ENCODE measurements around the gene CDC20B. TPM values are rescaled to one million over a fixed set of nuclear protein-coding genes. Genes with fewer than 3 reads are reported as not detected.
"Not testable (repeated sequence)": the region's sequence is repeated elsewhere in the genome, so short reads cannot be mapped to it uniquely, and the experiment has no call there.

The CDC20B gene
- total RNA-seq, 1 experiment from 2014 or later = not detected

- no peak for DNase-seq (ENCODE audit: low read depth)
Observed at GRCh38 chr5:55104036-55104772, 68.8 kb downstream of the CDC20B start.

- DNase-seq (ENCODE audit: low read depth) = no peak
Observed at GRCh38 chr5:55102348-55102747, 70.6 kb downstream of the CDC20B start, which contains the start of gene GZMA. Gene GZMA, plus strand, starts transcription at chr5:55102646. Its CDS starts 37 bp downstream, at chr5:55102683.

DNA sequence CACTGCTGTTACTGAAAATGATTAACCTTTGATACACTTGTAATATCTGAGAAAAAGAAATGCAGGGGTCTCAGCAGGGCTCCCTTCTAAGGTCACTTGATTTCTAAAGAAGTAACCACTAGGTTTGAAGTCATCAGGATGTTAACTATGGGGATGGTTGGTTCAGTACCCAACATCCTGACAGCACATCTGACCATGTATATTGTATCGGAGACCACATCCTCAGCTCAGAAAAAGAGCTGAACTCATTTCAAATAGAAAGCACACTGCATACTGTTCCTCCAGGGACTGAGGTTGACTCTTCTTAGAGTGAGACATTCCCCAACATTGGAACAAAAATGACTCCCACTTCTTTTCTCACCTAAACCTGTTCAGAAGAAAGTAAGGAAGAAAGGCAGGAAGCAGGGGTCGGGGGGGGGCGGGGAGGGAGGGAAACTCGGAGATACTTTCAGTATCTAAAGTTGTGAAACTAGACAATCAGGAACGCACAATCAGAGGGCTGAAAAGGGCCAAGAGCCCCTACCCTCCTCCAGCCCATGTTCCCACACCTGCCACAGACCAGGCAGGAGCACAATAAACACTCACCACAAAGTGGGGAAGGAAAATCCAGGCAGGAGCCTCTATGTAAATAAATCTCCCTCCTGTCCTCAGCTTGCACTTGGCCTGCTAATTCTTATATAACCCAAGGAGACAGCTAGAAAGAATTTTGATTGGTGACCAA is 71.3 kb downstream of the CDC20B start:
- DNase-seq (ENCODE audit: low read depth) = no peak

DNA sequence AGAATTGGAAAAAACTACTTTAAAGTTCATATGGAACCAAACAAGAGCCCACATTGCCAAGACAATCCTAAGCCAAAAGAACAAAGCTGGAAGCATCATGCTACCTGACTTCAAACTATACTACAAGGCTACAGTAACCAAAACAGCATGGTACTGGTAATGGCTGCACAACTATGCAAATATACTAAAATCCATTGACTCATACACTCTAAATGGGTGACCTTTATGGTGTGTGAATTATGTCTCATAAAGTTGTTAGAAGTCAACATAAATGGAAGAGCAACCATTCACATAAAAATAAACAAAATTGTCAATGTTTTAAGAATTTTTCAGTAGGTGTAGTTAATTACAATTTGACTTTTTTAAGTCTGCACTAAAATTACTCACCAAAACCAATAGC is 71.8 kb downstream of the CDC20B start:
- DNase-seq (ENCODE audit: low read depth) = not testable (repeated sequence)

GRCh38 chr5:55096861-55097260 is 76.1 kb downstream of the CDC20B start:
- DNase-seq (ENCODE audit: low read depth) = no peak

DNA sequence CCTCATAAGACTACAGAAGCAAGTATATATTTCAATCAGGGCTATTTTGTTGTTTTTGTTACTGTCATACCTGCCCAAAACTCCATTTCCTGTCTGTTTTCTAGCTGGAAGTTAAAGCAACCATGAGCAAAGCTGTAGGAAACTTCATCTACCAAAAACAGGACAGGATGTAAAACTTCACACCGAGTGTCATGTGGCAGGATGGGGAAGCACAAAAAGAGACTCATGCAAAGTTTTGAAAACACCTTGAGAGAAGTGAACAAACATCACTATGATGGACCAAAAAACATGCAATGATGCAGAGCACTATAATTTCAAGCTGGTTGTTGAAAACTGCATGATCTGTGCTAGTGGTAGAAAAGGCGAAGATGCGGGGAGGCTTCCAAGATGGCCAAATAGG is 76.8 kb downstream of the CDC20B start:
- DNase-seq (ENCODE audit: low read depth) = no peak

- DNase-seq (ENCODE audit: low read depth) = not testable (repeated sequence)
Observed at GRCh38 chr5:55091011-55091410, 82.0 kb downstream of the CDC20B start.

GRCh38 chr5:55089301-55089700 is 83.7 kb downstream of the CDC20B start:
- DNase-seq (ENCODE audit: low read depth) = not testable (repeated sequence)

GRCh38 chr5:55081541-55081940 is 91.4 kb downstream of the CDC20B start:
- DNase-seq (ENCODE audit: low read depth) = no peak

DNA sequence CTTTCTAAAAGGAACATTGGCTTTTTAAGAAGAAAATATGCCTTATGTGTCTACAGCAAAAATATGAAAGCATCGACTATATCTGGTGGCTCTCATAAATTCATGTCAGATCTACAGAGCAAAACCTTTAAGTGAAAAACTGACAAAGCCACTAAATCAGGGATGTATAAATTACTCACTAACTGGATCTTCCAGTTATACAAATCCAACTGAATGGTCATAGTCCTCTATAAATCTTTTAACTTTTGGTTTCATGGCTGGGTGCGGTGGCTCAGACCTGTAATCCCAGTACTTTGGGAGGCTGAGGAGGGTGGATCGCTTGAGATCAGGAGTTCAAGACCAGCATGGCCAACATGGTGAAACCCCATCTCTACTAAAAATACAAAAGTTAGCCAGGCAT is 99.8 kb downstream of the CDC20B start:
- no peak for DNase-seq (ENCODE audit: low read depth)

- no peak for DNase-seq (ENCODE audit: low read depth)
Observed at GRCh38 chr5:55072666-55073065, 100.3 kb downstream of the CDC20B start.

GRCh38 chr5:55071413-55071812 is 101.6 kb downstream of the CDC20B start:
- no peak for DNase-seq (ENCODE audit: low read depth)

GRCh38 chr5:55070968-55071367 is 102.0 kb downstream of the CDC20B start:
- DNase-seq (ENCODE audit: low read depth) = no peak

DNA sequence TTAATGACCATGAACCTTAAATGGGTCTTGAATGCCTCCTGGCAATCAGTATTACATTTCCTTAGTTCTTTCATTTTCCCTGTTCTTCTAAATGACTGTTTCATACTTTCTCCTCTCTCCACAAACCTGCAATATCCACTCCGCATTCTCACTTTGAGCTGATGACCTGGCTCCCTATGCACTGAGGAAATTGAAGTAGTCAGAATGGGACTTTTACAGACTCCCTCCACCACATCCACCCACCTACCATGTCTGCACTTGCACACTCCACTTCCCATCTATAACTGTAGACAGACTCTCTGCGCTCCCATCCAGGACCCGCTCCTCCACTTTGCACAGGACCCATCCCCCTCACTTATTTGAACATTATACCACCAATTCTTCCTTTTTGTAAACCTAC is 106.7 kb downstream of the CDC20B start:
- no peak for DNase-seq (ENCODE audit: low read depth)

DNA sequence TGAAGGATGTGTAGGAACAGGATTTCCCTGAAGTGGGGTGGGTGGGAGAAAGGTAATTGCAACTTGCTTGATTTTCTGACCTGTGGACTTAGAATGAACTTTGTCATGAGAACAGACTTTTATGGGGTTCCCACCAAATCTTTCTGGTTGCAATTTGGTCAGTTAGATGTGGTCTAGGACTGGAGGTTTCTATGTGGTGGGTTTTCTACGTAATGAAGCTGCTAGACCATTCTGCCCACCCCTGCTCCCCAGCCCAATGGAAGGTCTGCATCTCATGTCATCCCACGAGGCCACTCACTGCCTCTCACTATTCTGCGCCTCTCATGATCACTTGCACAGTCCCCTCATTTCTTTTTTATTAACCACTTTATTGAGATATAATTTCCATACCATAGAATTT is 108.5 kb downstream of the CDC20B start:
- DNase-seq (ENCODE audit: low read depth) = no peak

DNA sequence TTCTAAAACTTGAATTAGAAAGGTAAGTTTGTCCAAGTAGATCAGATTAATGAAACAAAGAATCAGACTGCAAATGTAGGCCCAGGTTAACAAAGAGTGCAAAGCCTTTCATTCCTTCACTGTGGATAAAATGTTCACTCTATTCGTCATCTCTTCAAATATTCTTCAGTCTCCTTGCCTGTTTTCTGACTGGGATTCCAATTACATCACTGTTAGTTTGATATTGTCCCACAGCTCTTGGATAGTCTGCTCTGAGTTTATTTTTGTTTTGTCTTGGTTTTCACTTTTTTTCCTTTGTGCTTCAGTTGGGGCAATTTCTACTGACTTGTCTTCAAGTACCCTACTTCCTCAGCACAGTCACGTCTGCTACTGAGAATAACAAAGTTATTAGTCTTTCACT is 109.1 kb downstream of the CDC20B start:
- DNase-seq (ENCODE audit: low read depth) = no peak

DNA sequence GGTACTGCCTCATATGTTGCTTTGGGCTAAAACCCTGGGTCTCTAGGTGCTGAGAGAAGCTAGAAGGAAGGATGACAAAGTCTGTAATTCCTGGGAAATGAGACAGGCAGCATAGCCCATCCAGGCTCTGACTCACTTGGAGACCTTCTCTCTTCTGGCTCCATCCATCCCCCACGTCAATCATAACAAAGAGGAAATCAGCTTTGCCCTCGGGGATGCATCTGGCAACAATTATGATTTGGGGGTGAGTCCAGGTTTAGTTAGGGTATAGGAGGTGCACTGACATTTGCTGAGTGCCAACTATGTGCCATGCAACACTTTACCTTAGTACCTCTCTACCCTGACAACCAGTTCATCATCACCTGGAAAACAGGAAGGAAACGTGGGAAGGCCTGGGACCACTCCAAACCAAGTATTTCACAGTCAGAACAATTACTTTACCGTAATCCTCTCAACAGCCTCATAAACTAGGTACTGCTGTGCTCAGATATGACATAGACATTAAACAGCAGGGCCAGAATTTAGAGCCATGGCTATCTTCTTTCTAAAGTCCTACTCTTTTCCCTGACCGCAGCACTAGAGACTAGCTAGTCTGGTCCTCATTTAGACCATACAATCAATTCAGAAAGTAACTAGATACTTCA is 109.6 kb downstream of the CDC20B start:
- DNase-seq (ENCODE audit: low read depth) = peak; percentile 10

Other genes starting within 250 kb of the CDC20B start
- 0.12 TPM in 1 of 2 replicates, not detected in the other for gene ESM1, start 187.6 kb downstream of the CDC20B start, total RNA-seq (2014; rRNA removed; shearing (Covaris generic))
- gene GZMK, start 148.9 kb downstream of the CDC20B start, total RNA-seq (2014; rRNA removed; shearing (Covaris generic)) = not detected in 2 replicates
- not detected in 2 replicates for gene GZMA, start 70.5 kb downstream of the CDC20B start, total RNA-seq (2014; rRNA removed; shearing (Covaris generic))
- gene GPX8, start 13.0 kb downstream of the CDC20B start, total RNA-seq (2014; rRNA removed; shearing (Covaris generic)) = 99.8 and 116 TPM in 2 replicates
- gene MCIDAS, start 54.1 kb upstream of the CDC20B start, total RNA-seq (2014; rRNA removed; shearing (Covaris generic)) = under 0.01 and 0.20 TPM in 2 replicates
- 1.2 and 2.6 TPM in 2 replicates for gene CCNO, start 60.4 kb upstream of the CDC20B start, total RNA-seq (2014; rRNA removed; shearing (Covaris generic))
- 21.5 and 26.3 TPM in 2 replicates for gene DHX29, start 134.5 kb upstream of the CDC20B start, total RNA-seq (2014; rRNA removed; shearing (Covaris generic))
- 86.0 and 113 TPM in 2 replicates for gene MTREX, start 134.8 kb upstream of the CDC20B start, total RNA-seq (2014; rRNA removed; shearing (Covaris generic))